Measurements from ENCODE around the gene AVEN. TPM values are rescaled to one million over a fixed set of nuclear protein-coding genes. Genes with fewer than 3 reads are reported as not detected.

The AVEN gene
- polyA plus RNA-seq, 1 of the 3 experiments (the other 2 are of a cell fraction): 7.5 TPM

- no peak for DNase-seq
- CTCF ChIA-PET: interaction anchor here (1.7 kb wide), 1 partner anchor 20 kb away, joined by 4 read pairs; the partner anchor contains the start of gene CHRM5
These were observed 50.6 kb downstream of the AVEN start for GRCh38 chr15:33988384-33988783.

GRCh38 chr15:33987444-33987843 lies 51.6 kb downstream of the AVEN start:
- no peaks in the 10 kb centered on the region for H3K27me3 ChIP-seq (ENCODE audit: insufficient read depth)
- CTCF ChIA-PET: no interaction called here
- no peak overlapping the region for H3K4me2 ChIP-seq
- H3K9me2 ChIP-seq: no peaks in the 10 kb centered on the region
- TF ChIP-seq EZH2phosphoT487 (IDR thresholded peaks at IDR 0.05; ENCODE audit: borderline replicate concordance, low read depth): no peak
- TF ChIP-seq TEAD4 (IDR thresholded peaks at IDR 0.05; ENCODE audit: borderline replicate concordance, insufficient read depth): no peak
- TF ChIP-seq MAX (IDR thresholded peaks at IDR 0.05; ENCODE audit: low read depth): no peak
- no peak for TF ChIP-seq SIN3A (IDR thresholded peaks at IDR 0.05; ENCODE audit: borderline replicate concordance, low read depth, low read length)
- TF ChIP-seq NFIC (IDR thresholded peaks at IDR 0.05; ENCODE audit: borderline replicate concordance): no peak
- no peak for TF ChIP-seq USF2 (IDR thresholded peaks at IDR 0.05; ENCODE audit: borderline replicate concordance, low read depth, low read length)
- TF ChIP-seq JUND (IDR thresholded peaks at IDR 0.05): no peak
- TF ChIP-seq RXRA (IDR thresholded peaks at IDR 0.05; ENCODE audit: borderline replicate concordance, low read depth): no peak
- no peak for TF ChIP-seq USF1 (IDR thresholded peaks at IDR 0.05; ENCODE audit: borderline replicate concordance, low read depth)
- TF ChIP-seq NRF1 (IDR thresholded peaks at IDR 0.05; ENCODE audit: low read depth, low read length): no peak
- TF ChIP-seq FOSL2 (IDR thresholded peaks at IDR 0.05; ENCODE audit: borderline replicate concordance, low read depth): no peak
- no peak for TF ChIP-seq MEF2A (IDR thresholded peaks at IDR 0.05; ENCODE audit: borderline replicate concordance, low read depth)
- no peak for TF ChIP-seq SMC3 (IDR thresholded peaks at IDR 0.05; ENCODE audit: low read depth, low read length)
- WGBS (ENCODE audit: low lambda C conversion rate): 95% methylated on average over 3 of the region's 3 CpGs
- H3K9ac ChIP-seq: no peak overlapping the region
- H3K27ac ChIP-seq (ENCODE audit: low read depth in 2 of 2, low read length in 1 of 2): no peak overlapping the region
- no peaks in the 10 kb centered on the region for H3K79me2 ChIP-seq (ENCODE audit: insufficient read depth)
- H2AFZ ChIP-seq (ENCODE audit: low read depth): no peak overlapping the region
- no peak for DNase-seq
- no peaks in the 10 kb centered on the region for H3F3A ChIP-seq (replicated peaks; ENCODE audit: insufficient read depth)
- H3K9me3 ChIP-seq: no peaks in the 10 kb centered on the region
- H3K36me3 ChIP-seq (replicated peaks in 1 of 2; ENCODE audit: control insufficient read depth in 1 of 2, insufficient read depth in 2 of 2, low read length in 1 of 2): peaks cover 0 to 3% of the 10 kb centered on the region in 2 experiments
- H3K4me1 ChIP-seq (ENCODE audit: control insufficient read depth in 1 of 2, insufficient read depth in 2 of 2, low read depth in 1 of 2, low read length in 1 of 2): peaks cover 2 to 5% of the 10 kb centered on the region in 2 experiments; a peak in 2 of 4 replicates
- H3K4me3 ChIP-seq (ENCODE audit: low read depth in 2 of 2, low read length in 1 of 2): no peak overlapping the region
- POLR2A ChIA-PET: no interaction called here
- H4K20me1 ChIP-seq (ENCODE audit: insufficient read depth): no peaks in the 10 kb centered on the region

More at GRCh38 chr15:33988384-33988783, 50.6 kb downstream of the AVEN start:
- H3K9ac ChIP-seq: no peak overlapping the region
- H2AFZ ChIP-seq (ENCODE audit: low read depth): no peak overlapping the region
- H3K27me3 ChIP-seq (ENCODE audit: insufficient read depth): no peaks in the 10 kb centered on the region
- H3K79me2 ChIP-seq (ENCODE audit: insufficient read depth): no peaks in the 10 kb centered on the region
- H3K4me1 ChIP-seq (ENCODE audit: control insufficient read depth in 1 of 2, insufficient read depth in 2 of 2, low read depth in 1 of 2, low read length in 1 of 2): peaks cover 2 to 10% of the 10 kb centered on the region in 2 experiments; a peak in 2 of 4 replicates
- no peak overlapping the region for H3K27ac ChIP-seq (ENCODE audit: low read depth in 2 of 2, low read length in 1 of 2)
- POLR2A ChIA-PET: no interaction called here
- no peak overlapping the region for H3K4me3 ChIP-seq (ENCODE audit: low read depth in 2 of 2, low read length in 1 of 2)
- TF ChIP-seq NFIC (IDR thresholded peaks at IDR 0.05; ENCODE audit: borderline replicate concordance) (no peak), EZH2phosphoT487 (IDR thresholded peaks at IDR 0.05; ENCODE audit: borderline replicate concordance, low read depth) (no peak), CTCF (IDR thresholded peaks at IDR 0.05) (no peak), EP300 (IDR thresholded peaks at IDR 0.05; ENCODE audit: borderline replicate concordance in 1 of 2, low read depth in 1 of 2, low read length in 1 of 2) (no peak), IRF3 (IDR thresholded peaks at IDR 0.05; ENCODE audit: low read depth, low read length) (no peak), NRF1 (IDR thresholded peaks at IDR 0.05; ENCODE audit: low read depth, low read length) (no peak), RCOR1 (IDR thresholded peaks at IDR 0.05; ENCODE audit: low read length) (no peak), MAX (IDR thresholded peaks at IDR 0.05; ENCODE audit: low read depth) (no peak), FOSL2 (IDR thresholded peaks at IDR 0.05; ENCODE audit: borderline replicate concordance, low read depth) (no peak)
- peaks cover 0 to 3% of the 10 kb centered on the region in 2 experiments for H3K36me3 ChIP-seq (replicated peaks in 1 of 2; ENCODE audit: control insufficient read depth in 1 of 2, insufficient read depth in 2 of 2, low read length in 1 of 2)
- H3K9me3 ChIP-seq: no peaks in the 10 kb centered on the region
- H3K4me2 ChIP-seq: no peak overlapping the region
- no peaks in the 10 kb centered on the region for H3K9me2 ChIP-seq
- H4K20me1 ChIP-seq (ENCODE audit: insufficient read depth): no peaks in the 10 kb centered on the region
- H3F3A ChIP-seq (replicated peaks; ENCODE audit: insufficient read depth): no peaks in the 10 kb centered on the region
- 88% methylated on average over 4 of the region's 4 CpGs for WGBS (ENCODE audit: low lambda C conversion rate)
